MCF 10A (cell line): ENCODE results near the gene EXOC3L1. TPM values are rescaled to one million over a fixed set of nuclear protein-coding genes. Genes with fewer than 3 reads are reported as not detected.

ENCODE experiments used
- BruUV-seq: library from RNA; stranded (reverse); fragments of 400-500 nt; replicated peaks from 2 replicates; lab custom pipeline; 2021; lab: Mats Ljungman, UMichigan
- CTCF ChIA-PET: fragments of 300-600 bp; sonication (Branson Sonifier 250); formaldehyde crosslinking; extraction: SDS; loops from one replicate; lab custom pipeline; 2021; ENCODE audit warnings: antibody characterized with exemption, inconsistent platforms; lab: Yijun Ruan, JAX
- POLR2A ChIA-PET: fragments of 300-600, 350-650 bp; sonication (Branson Sonifier 250); formaldehyde crosslinking; extraction: SDS; loops from one replicate; lab custom pipeline; 2020; ENCODE audit warnings: antibody characterized with exemption, inconsistent platforms; lab: Yijun Ruan, JAX
- DNase-seq: peaks from one replicate; pipeline ENCODE4 v3.0.0-alpha.2; 2018; ENCODE audit not compliant: unreplicated experiment
- H3K27ac Mint-ChIP-seq: one replicate; pipeline ENCODE4 v1.8.0; 2022; ENCODE audit warnings: mild to moderate bottlenecking, low read depth, mixed read lengths; ENCODE audit not compliant: unreplicated experiment
- H3K27me3 Mint-ChIP-seq: one replicate; pipeline ENCODE4 v1.8.0; 2022; ENCODE audit warnings: mixed read lengths; ENCODE audit not compliant: insufficient read depth, unreplicated experiment
- H3K36me3 Mint-ChIP-seq: one replicate; pipeline ENCODE4 v1.8.0; 2022; ENCODE audit warnings: mild to moderate bottlenecking, moderate library complexity, mixed read lengths; ENCODE audit not compliant: insufficient read depth, unreplicated experiment
- H3K4me1 Mint-ChIP-seq: one replicate; pipeline ENCODE4 v1.8.0; 2022; ENCODE audit warnings: mixed read lengths; ENCODE audit not compliant: insufficient read depth, unreplicated experiment
- H3K4me3 Mint-ChIP-seq: one replicate; pipeline ENCODE4 v1.8.0; 2022; ENCODE audit warnings: mild to moderate bottlenecking, moderate library complexity, mixed read lengths; ENCODE audit not compliant: unreplicated experiment
- H3K9me3 Mint-ChIP-seq: one replicate; pipeline ENCODE4 v1.8.0; 2022; ENCODE audit warnings: mixed read lengths; ENCODE audit not compliant: unreplicated experiment
- intact Hi-C: fragments of 100-400 bp; cut with micrococcal nuclease; formaldehyde crosslinking; loops from 2 replicates; pipeline ENCODE4 v1.14.1; 2022
- total RNA-seq: library from RNA; stranded (reverse); gene quantifications from 2 replicates; pipeline ENCODE4 v1.2.3, GENCODE V29; 2022
- TF ChIP-seq, protein P1 (sequence below): fragments of 200-600 bp; IDR thresholded peaks from one replicate; pipeline ENCODE4 v1.8.0; 2022; ENCODE audit warnings: antibody characterized with exemption, mild to moderate bottlenecking; ENCODE audit not compliant: unreplicated experiment

Gene EXOC3L1
- total RNA-seq, 1 experiment from 2014 or later = not detected

DNA sequence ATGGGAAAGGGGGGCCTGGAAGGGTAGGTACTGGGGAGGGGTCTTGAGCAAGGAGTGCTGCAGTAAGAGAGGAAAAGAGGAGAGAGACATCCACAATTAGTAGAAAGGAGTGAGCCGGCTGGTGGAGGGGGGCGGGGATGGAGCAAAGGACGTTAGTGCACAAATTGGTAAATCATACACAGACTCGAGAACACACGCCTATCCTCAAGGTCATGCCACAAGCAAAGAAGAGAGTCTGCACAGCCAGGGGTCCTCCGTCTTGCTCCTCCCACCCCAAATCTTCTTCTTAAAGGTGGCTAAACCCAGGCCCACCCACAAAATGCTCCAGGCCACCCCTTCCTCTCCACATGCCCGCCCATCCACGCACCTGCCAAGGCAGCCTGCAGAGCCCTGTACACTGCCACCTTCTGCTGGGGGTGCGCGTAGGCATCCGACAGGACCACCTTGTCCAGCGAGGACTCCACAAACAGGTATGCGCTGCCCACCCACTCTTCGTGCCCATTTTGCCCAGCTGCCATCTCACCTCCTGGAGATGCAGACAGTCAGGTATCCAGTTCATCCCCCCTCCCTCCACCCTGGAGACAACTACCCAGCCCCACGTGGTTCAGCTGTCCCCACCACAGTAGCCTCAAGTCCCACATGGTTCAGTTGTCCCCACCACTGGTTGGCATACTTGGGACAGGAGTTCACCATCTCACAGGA lies 33.6 kb downstream of the EXOC3L1 start:
- CTCF ChIA-PET = interaction anchor here (0.6 to 5.1 kb wide), 11 partner anchors 9 to 360 kb away, joined by 3 to 29 read pairs (median 4); no protein-coding TSS in a partner anchor
- Mint-ChIP-seq H3K36me3 (peaks cover 7% of the 10 kb centered on the region), H3K9me3 (no peaks in the 10 kb centered on the region), H3K27me3 (no peaks in the 10 kb centered on the region), H3K27ac (no peak overlapping the region), H3K4me3 (no peak overlapping the region), H3K4me1 (peaks cover 14% of the 10 kb centered on the region)
- BruUV-seq = no TSS peak
- intact Hi-C loops = no loop called here
- DNase-seq = no peak
- TF ChIP-seq, protein P1, sequence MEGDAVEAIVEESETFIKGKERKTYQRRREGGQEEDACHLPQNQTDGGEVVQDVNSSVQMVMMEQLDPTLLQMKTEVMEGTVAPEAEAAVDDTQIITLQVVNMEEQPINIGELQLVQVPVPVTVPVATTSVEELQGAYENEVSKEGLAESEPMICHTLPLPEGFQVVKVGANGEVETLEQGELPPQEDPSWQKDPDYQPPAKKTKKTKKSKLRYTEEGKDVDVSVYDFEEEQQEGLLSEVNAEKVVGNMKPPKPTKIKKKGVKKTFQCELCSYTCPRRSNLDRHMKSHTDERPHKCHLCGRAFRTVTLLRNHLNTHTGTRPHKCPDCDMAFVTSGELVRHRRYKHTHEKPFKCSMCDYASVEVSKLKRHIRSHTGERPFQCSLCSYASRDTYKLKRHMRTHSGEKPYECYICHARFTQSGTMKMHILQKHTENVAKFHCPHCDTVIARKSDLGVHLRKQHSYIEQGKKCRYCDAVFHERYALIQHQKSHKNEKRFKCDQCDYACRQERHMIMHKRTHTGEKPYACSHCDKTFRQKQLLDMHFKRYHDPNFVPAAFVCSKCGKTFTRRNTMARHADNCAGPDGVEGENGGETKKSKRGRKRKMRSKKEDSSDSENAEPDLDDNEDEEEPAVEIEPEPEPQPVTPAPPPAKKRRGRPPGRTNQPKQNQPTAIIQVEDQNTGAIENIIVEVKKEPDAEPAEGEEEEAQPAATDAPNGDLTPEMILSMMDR = no peak
- POLR2A ChIA-PET = interaction anchor here (1.8 kb wide), 1 partner anchor 17 kb away, joined by 6 read pairs; no protein-coding TSS in a partner anchor

DNA sequence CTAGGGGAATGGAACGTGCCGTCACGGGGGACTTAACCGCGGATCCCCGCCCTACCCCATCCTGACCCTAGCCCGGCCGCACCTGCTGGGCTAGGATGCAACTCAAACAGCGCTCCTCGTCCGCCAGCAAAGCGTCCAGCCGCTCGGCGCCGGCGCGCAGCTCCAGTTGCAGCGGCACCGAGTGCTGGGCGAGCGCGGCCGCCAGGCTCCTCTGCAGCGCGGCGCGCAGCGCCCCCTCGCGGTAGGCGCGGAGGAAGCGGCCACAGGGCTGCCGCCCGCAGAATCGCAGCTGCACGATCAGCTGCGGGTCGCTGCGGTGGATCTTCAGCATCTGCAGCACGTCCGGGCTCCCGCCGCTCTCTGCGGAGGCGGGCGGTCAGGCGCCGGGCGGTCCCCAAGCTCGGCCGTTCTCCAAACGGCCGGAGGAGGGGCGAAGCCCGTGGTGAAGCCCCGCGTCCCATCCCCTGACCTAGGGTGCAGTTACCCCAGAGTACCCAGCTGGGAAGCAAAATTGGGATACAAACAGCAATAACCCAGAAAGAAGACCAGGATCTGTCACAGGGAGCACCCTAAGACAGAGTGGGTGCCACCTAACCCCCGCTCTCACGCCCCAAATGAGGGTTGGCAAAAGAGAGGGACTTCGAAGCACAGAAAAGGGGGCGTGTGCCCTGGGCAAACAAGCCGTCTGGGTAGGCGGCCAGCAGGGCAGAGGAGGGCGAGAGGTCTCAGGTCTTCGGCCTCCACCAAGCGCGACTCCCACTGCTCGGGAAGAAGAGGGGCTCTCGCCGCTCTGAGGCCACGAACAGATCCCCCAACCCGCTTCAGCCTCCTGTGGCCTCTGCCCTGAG lies 34.4 kb downstream of the EXOC3L1 start:
- H3K27ac Mint-ChIP-seq = no peak overlapping the region
- ChIA-PET CTCF (interaction anchor here (0.6 to 5.1 kb wide), 22 partner anchors 9 to 263 kb away, joined by 3 to 29 read pairs (median 4); partner anchors contain the start of genes CES4A, EXOC3L1 and FHOD1), POLR2A (interaction anchor here (0.5 to 0.8 kb wide), 7 partner anchors 51 to 407 kb away, joined by 3 to 4 read pairs (median 3); partner anchors contain the start of gene CTCF)
- peaks cover 14% of the 10 kb centered on the region for H3K4me1 Mint-ChIP-seq
- H3K4me3 Mint-ChIP-seq = no peak overlapping the region
- DNase-seq = peak; percentile 59
- H3K36me3 Mint-ChIP-seq = peaks cover 7% of the 10 kb centered on the region
- no TSS peak for BruUV-seq
- intact Hi-C loops = loop anchor here (1.0 kb wide), 2 partner anchors 137 to 178 kb away; no protein-coding TSS in a partner anchor
- TF ChIP-seq, protein P1 = peak; percentile 94
- no peaks in the 10 kb centered on the region for H3K27me3 Mint-ChIP-seq
- H3K9me3 Mint-ChIP-seq = no peaks in the 10 kb centered on the region

DNA sequence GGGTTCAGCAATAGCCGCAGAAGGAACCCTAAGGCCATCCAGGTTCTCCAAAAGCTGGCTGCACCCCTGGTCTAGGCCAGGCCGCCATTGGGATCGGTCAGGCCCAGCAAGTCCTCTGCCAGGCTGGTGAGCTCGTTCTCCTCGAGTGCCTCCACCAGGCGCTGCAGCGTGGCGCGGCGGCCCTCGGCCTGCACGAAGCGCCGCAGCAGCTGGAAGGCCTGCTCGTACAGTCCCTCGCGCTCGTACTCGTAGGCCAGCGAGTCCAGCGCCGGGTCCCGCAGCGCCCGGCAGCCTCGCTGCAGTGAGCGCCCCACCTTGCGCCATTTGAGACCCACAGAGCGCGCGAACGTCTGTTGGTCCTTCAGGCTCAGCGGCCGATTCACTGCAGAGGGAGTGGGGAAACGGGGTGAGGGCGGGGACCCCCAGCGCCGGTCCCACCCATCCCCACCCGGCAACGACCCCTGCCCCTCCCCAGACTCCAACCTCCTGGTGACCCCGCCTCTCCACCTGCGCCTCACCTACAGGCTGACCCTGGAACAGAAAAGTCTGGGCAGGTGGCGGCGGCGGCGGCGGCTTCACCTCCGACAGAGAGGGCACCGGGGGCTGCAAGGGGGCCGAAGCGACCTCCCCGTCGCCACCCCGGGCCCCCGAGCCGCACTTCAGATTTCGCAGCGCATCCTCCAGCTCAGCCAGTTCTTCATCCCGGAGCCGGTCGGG lies 35.2 kb downstream of the EXOC3L1 start:
- Mint-ChIP-seq H3K4me3 (no peak overlapping the region), H3K9me3 (no peaks in the 10 kb centered on the region), H3K4me1 (peaks cover 14% of the 10 kb centered on the region), H3K36me3 (peaks cover 7% of the 10 kb centered on the region), H3K27ac (no peak overlapping the region), H3K27me3 (no peaks in the 10 kb centered on the region)
- CTCF ChIA-PET = interaction anchor here (0.5 to 5.1 kb wide), 22 partner anchors 8 to 262 kb away, joined by 3 to 29 read pairs (median 4); partner anchors contain the start of genes CES4A and FHOD1
- no TSS peak for BruUV-seq
- DNase-seq = no peak
- intact Hi-C loops = loop anchor here (1.0 kb wide), 2 partner anchors 136 to 177 kb away; no protein-coding TSS in a partner anchor
- TF ChIP-seq, protein P1 = no peak
- POLR2A ChIA-PET = interaction anchor here (0.5 to 0.8 kb wide), 6 partner anchors 52 to 407 kb away, joined by 3 to 4 read pairs (median 4); partner anchors contain the start of gene CTCF
